ENCODE results near the gene SIAH1. TPM values are rescaled to one million over a fixed set of nuclear protein-coding genes. Genes with fewer than 3 reads are reported as not detected.

SIAH1 gene
- polyA plus RNA-seq, 1 experiment: 11.7 TPM

DNA sequence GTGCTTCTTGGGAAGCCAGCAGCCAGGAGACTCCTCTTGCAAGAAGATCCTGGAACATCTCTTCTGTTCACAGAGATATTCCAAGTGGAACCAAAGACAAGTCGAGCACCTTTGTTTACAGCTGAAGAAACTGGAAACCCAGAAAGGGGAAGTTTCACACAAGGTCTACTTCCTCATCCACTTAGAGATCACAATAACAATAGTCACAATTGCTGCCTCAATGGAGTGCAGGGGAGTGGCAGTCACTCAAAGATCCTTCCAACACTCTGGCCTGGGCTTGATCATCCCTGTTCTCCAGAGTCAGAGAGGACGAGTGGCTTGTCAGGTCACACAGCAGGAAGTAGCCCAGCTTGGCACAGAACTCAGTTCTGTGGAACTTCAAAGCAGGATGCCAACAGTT, 46.9 kb upstream of the SIAH1 start:
- TF ChIP-seq, protein P1, sequence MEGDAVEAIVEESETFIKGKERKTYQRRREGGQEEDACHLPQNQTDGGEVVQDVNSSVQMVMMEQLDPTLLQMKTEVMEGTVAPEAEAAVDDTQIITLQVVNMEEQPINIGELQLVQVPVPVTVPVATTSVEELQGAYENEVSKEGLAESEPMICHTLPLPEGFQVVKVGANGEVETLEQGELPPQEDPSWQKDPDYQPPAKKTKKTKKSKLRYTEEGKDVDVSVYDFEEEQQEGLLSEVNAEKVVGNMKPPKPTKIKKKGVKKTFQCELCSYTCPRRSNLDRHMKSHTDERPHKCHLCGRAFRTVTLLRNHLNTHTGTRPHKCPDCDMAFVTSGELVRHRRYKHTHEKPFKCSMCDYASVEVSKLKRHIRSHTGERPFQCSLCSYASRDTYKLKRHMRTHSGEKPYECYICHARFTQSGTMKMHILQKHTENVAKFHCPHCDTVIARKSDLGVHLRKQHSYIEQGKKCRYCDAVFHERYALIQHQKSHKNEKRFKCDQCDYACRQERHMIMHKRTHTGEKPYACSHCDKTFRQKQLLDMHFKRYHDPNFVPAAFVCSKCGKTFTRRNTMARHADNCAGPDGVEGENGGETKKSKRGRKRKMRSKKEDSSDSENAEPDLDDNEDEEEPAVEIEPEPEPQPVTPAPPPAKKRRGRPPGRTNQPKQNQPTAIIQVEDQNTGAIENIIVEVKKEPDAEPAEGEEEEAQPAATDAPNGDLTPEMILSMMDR (IDR thresholded peaks at IDR 0.05; ENCODE audit: insufficient read depth, low read depth, low read length): no peak
- POLR2A ChIA-PET: no interaction called here
- DNase-seq (ENCODE audit: low read depth): no peak
- Histone ChIP-seq H3K4me3 (ENCODE audit: low read depth, low read length) (no peak overlapping the region), H3K36me3 (ENCODE audit: control insufficient read depth, insufficient read depth, low read length) (no peaks in the 10 kb centered on the region), H3K27me3 (ENCODE audit: control insufficient read depth, insufficient read depth, low read length) (peaks cover 5% of the 10 kb centered on the region)
- CTCF ChIA-PET: no interaction called here

- H3K27me3 ChIP-seq (ENCODE audit: control insufficient read depth, insufficient read depth, low read length): peaks cover 3% of the 10 kb centered on the region; the same call in 1 of the 2 replicates
- DNase-seq (ENCODE audit: low read depth): no peak
- no peaks in the 10 kb centered on the region for H3K36me3 ChIP-seq (ENCODE audit: control insufficient read depth, insufficient read depth, low read length)
- H3K4me3 ChIP-seq (ENCODE audit: low read depth, low read length): no peak overlapping the region
- ChIA-PET CTCF (no interaction called here), POLR2A (no interaction called here)
- TF ChIP-seq, protein P1 (IDR thresholded peaks at IDR 0.05; ENCODE audit: insufficient read depth, low read depth, low read length): no peak
Measured at GRCh38 chr16:48430890-48431289, 45.7 kb upstream of the SIAH1 start.

GRCh38 chr16:48426244-48427141, 41.3 kb upstream of the SIAH1 start:
- no peak overlapping the region for H3K4me3 ChIP-seq (ENCODE audit: low read depth, low read length)
- H3K36me3 ChIP-seq (ENCODE audit: control insufficient read depth, insufficient read depth, low read length): no peaks in the 10 kb centered on the region
- H3K27me3 ChIP-seq (ENCODE audit: control insufficient read depth, insufficient read depth, low read length): peaks cover 2% of the 10 kb centered on the region; the same call in 1 of the 2 replicates
- ChIA-PET CTCF (interaction anchor here (1.1 to 1.2 kb wide), 2 partner anchors 8 to 197 kb away, joined by 3 to 4 read pairs; no protein-coding TSS in a partner anchor), POLR2A (interaction anchor here (0.6 to 0.7 kb wide), 2 partner anchors 17 to 40 kb away, joined by 3 read pairs; no protein-coding TSS in a partner anchor)
- no peak for DNase-seq (ENCODE audit: low read depth)
- TF ChIP-seq, protein P1 (IDR thresholded peaks at IDR 0.05; ENCODE audit: insufficient read depth, low read depth, low read length): no peak

GRCh38 chr16:48422537-48422936, 37.3 kb upstream of the SIAH1 start:
- TF ChIP-seq, protein P1 (IDR thresholded peaks at IDR 0.05; ENCODE audit: insufficient read depth, low read depth, low read length): no peak
- ChIA-PET CTCF (interaction anchor here (1.2 kb wide), 1 partner anchor 8 kb away, joined by 3 read pairs; no protein-coding TSS in a partner anchor), POLR2A (no interaction called here)
- no peaks in the 10 kb centered on the region for H3K36me3 ChIP-seq (ENCODE audit: control insufficient read depth, insufficient read depth, low read length)
- no peak for DNase-seq (ENCODE audit: low read depth)
- no peak overlapping the region for H3K4me3 ChIP-seq (ENCODE audit: low read depth, low read length)
- H3K27me3 ChIP-seq (ENCODE audit: control insufficient read depth, insufficient read depth, low read length): peaks cover 2% of the 10 kb centered on the region; the same call in 1 of the 2 replicates

- H3K36me3 ChIP-seq (ENCODE audit: control insufficient read depth, insufficient read depth, low read length): no peaks in the 10 kb centered on the region
- CTCF ChIA-PET: no interaction called here
- POLR2A ChIA-PET: no interaction called here
- H3K27me3 ChIP-seq (ENCODE audit: control insufficient read depth, insufficient read depth, low read length): no peaks in the 10 kb centered on the region
- TF ChIP-seq, protein P1 (IDR thresholded peaks at IDR 0.05; ENCODE audit: insufficient read depth, low read depth, low read length): no peak
- no peak overlapping the region for H3K4me3 ChIP-seq (ENCODE audit: low read depth, low read length)
- no peak for DNase-seq (ENCODE audit: low read depth)
Measured at GRCh38 chr16:48421741-48422140, 36.5 kb upstream of the SIAH1 start.

Measured in BJ (cell line).